SK-N-SH (cell line): ENCODE data around the gene GCN1. TPM values are rescaled to one million over a fixed set of nuclear protein-coding genes. Genes with fewer than 3 reads are reported as not detected.
A peak's percentile ranks its signal among the peaks of the same experiment; 100 is the strongest.
"Not testable (repeated sequence)": the region's sequence is repeated elsewhere in the genome, so short reads cannot be mapped to it uniquely, and the experiment has no call there.

Source experiments
- CTCF ChIA-PET: fragments of 300-600, 350-600 bp; formaldehyde crosslinking; extraction: SDS; loops from one replicate; lab custom pipeline; 2021; lab: Yijun Ruan, JAX
- POLR2A ChIA-PET: fragments of 350-600 bp; sonication (Branson Sonifier 250); formaldehyde crosslinking; extraction: SDS; loops from one replicate; lab custom pipeline; 2020; ENCODE audit warnings: antibody characterized with exemption, inconsistent platforms; lab: Yijun Ruan, JAX
- DNase-seq: peaks from one replicate; pipeline ENCODE4 v3.0.0; 2012
- H2AFZ ChIP-seq: fragments of 200-600 bp; sonication (generic); 2 replicates; pipeline ENCODE4 v1.8.1; 2016; ENCODE audit warnings: antibody characterized with exemption, mild to moderate bottlenecking, low read depth
- H3F3A ChIP-seq: fragments of 200-600 bp; sonication (generic); replicated peaks from 2 replicates; pipeline ENCODE3; 2016; ENCODE audit warnings: antibody characterized with exemption, mild to moderate bottlenecking; ENCODE audit not compliant: insufficient read depth
- H3K27ac ChIP-seq, 2 experiments: fragments of 200-500 bp in 1 of 2; fragments of 200-600 bp in 1 of 2; sonication (Bioruptor generic) in 1 of 2; sonication (generic), shearing (Covaris generic) in 1 of 2; 2 replicates each; pipeline versions ENCODE4 v1.5.1 to v1.6.1; 2014 to 2016; ENCODE audit warnings: low read depth in 2 of 2, inconsistent platforms in 1 of 2, low read length in 1 of 2, mild to moderate bottlenecking in 1 of 2, mixed read lengths in 1 of 2
- H3K27me3 ChIP-seq: fragments of 200-600 bp; sonication (generic), shearing (Covaris generic); 2 replicates; pipeline ENCODE4 v1.6.1; 2016; ENCODE audit warnings: mixed run types; ENCODE audit not compliant: insufficient read depth
- H3K36me3 ChIP-seq, 2 experiments: fragments of 200-500 bp in 1 of 2; fragments of 200-600 bp in 1 of 2; sonication (Bioruptor generic) in 1 of 2; sonication (generic) in 1 of 2; replicated peaks in 1 of 2; 2 replicates each; pipeline versions ENCODE3 to v1.5.1; 2014 to 2016; ENCODE audit warnings: low read length in 1 of 2, mild to moderate bottlenecking in 1 of 2; ENCODE audit not compliant: insufficient read depth in 2 of 2, control insufficient read depth in 1 of 2
- H3K4me1 ChIP-seq, 2 experiments: fragments of 200-500 bp in 1 of 2; fragments of 200-600 bp in 1 of 2; sonication (Bioruptor generic) in 1 of 2; sonication (generic), shearing (Covaris generic) in 1 of 2; 2 replicates each; pipeline versions ENCODE4 v1.5.1 to v1.6.1; 2014 to 2016; ENCODE audit warnings: low read depth in 1 of 2, low read length in 1 of 2, mixed run types in 1 of 2; ENCODE audit not compliant: insufficient read depth in 2 of 2, control insufficient read depth in 1 of 2
- H3K4me2 ChIP-seq: fragments of 200-600 bp; sonication (generic), shearing (Covaris generic); 2 replicates; pipeline ENCODE4 v1.6.1; 2017; ENCODE audit warnings: mixed run types
- H3K4me3 ChIP-seq, 2 experiments: fragments of 200-500 bp in 1 of 2; fragments of 200-600 bp in 1 of 2; sonication (Bioruptor generic) in 1 of 2; sonication (generic), shearing (Covaris generic) in 1 of 2; 2 replicates each; pipeline versions ENCODE4 v1.5.1 to v1.8.1; 2014 to 2016; ENCODE audit warnings: low read depth in 2 of 2, inconsistent platforms in 1 of 2, low read length in 1 of 2, mild to moderate bottlenecking in 1 of 2, mixed read lengths in 1 of 2, moderate library complexity in 1 of 2
- H3K79me2 ChIP-seq: fragments of 200-600 bp; sonication (generic); 2 replicates; pipeline ENCODE4 v1.8.1; 2017; ENCODE audit warnings: mild to moderate bottlenecking; ENCODE audit not compliant: insufficient read depth
- H3K9ac ChIP-seq: fragments of 200-600 bp; sonication (generic); 2 replicates; pipeline ENCODE4 v1.6.1; 2017; ENCODE audit warnings: mixed run types
- H3K9me2 ChIP-seq: fragments of 200-600 bp; sonication (generic); 2 replicates; pipeline ENCODE4 v1.6.1; 2017; ENCODE audit warnings: mixed run types
- H3K9me3 ChIP-seq: fragments of 200-600 bp; sonication (generic); 2 replicates; pipeline ENCODE4 v1.6.1; 2017; ENCODE audit warnings: mixed run types, mild to moderate bottlenecking, moderate library complexity
- H4K20me1 ChIP-seq: fragments of 200-600 bp; sonication (generic); 2 replicates; pipeline ENCODE4 v1.6.1; 2017; ENCODE audit warnings: mild to moderate bottlenecking, mixed run types; ENCODE audit not compliant: insufficient read depth
- ELF1 ChIP-seq: IDR thresholded peaks from 2 replicates; pipeline ENCODE4 v1.4.0; 2012
- EP300 ChIP-seq, 2 experiments: IDR thresholded peaks; 2 replicates each; pipeline versions ENCODE4 v1.4.0 to v1.6.1; 2012; ENCODE audit warnings: borderline replicate concordance in 1 of 2, low read depth in 1 of 2, low read length in 1 of 2
- FOXJ3 ChIP-seq: sonication (generic); formaldehyde crosslinking; IDR thresholded peaks from 2 replicates; pipeline ENCODE4 v1.5.1; 2020; ENCODE audit warnings: mild to moderate bottlenecking, missing genetic modification reagents
- JUND ChIP-seq: IDR thresholded peaks from 2 replicates; pipeline ENCODE4 v1.4.0; 2012
- MXI1 ChIP-seq: IDR thresholded peaks from 2 replicates; pipeline ENCODE4 v1.6.1; 2012; ENCODE audit warnings: mild to moderate bottlenecking, low read depth, low read length, improper control_type of control experiment
- NFIC ChIP-seq: IDR thresholded peaks from 2 replicates; pipeline ENCODE4 v1.4.0; 2012; ENCODE audit warnings: borderline replicate concordance
- NRF1 ChIP-seq: IDR thresholded peaks from 2 replicates; pipeline ENCODE4 v1.6.1; 2012; ENCODE audit warnings: low read depth, mild to moderate bottlenecking, low read length
- POLR2AphosphoS5 ChIP-seq: IDR thresholded peaks from 2 replicates; pipeline ENCODE4 v1.6.1; 2012; ENCODE audit warnings: low read depth, low read length
- RAD21 ChIP-seq: IDR thresholded peaks from 2 replicates; pipeline ENCODE4 v1.6.1; 2012; ENCODE audit warnings: mild to moderate bottlenecking, low read length
- RCOR1 ChIP-seq: fragments of 150-350 bp; IDR thresholded peaks from 2 replicates; pipeline ENCODE4 v1.6.1; 2017; ENCODE audit warnings: antibody characterized with exemption, low read length
- SIN3A ChIP-seq: IDR thresholded peaks from 2 replicates; pipeline ENCODE4 v1.6.1; 2012; ENCODE audit warnings: low read depth, mild to moderate bottlenecking, low read length, moderate library complexity, borderline replicate concordance
- SMC3 ChIP-seq: IDR thresholded peaks from 2 replicates; pipeline ENCODE4 v1.6.1; 2012; ENCODE audit warnings: low read depth, low read length, improper control_type of control experiment
- TAF1 ChIP-seq: IDR thresholded peaks from 2 replicates; pipeline ENCODE4 v1.6.1; 2012; ENCODE audit warnings: low read depth, mild to moderate bottlenecking, low read length, moderate library complexity, borderline replicate concordance
- YY1 ChIP-seq: IDR thresholded peaks from 2 replicates; pipeline ENCODE4 v1.4.0; 2012; ENCODE audit warnings: low read depth, mild to moderate bottlenecking
- WGBS: methylation state at CpG from one replicate; pipeline ENCODE4 v1.1.6; 2017; ENCODE audit warnings: low lambda C conversion rate; 5-methylcytosine and 5-hydroxymethylcytosine counted together
- polyA plus RNA-seq, 3 experiments: library from polyadenylated mRNA; depleted of rRNA; stranded (reverse); fragments of >200 nt; gene quantifications; 2 replicates each; pipeline ENCODE4 v1.2.3, GENCODE V29; 2012
- TF ChIP-seq, protein P1 (sequence below): IDR thresholded peaks from 2 replicates; pipeline ENCODE4 v1.6.1; 2012; ENCODE audit warnings: mild to moderate bottlenecking, low read depth, low read length, moderate library complexity
- TF ChIP-seq, protein P2 (sequence below): fragments of 150-350 bp; IDR thresholded peaks from 2 replicates; pipeline ENCODE4 v1.6.1; 2017; ENCODE audit warnings: antibody characterized with exemption, low read length, low read depth, borderline replicate concordance
- TF ChIP-seq, protein P3 (sequence below): fragments of 200-600 bp; sonication (generic); IDR thresholded peaks from 2 replicates; pipeline ENCODE4 v1.6.1; 2017; ENCODE audit warnings: antibody characterized with exemption, mild to moderate bottlenecking, moderate library complexity

GCN1 gene
- polyA plus RNA-seq, 1 of the 3 experiments (the other 2 are of a cell fraction), result 54.4 TPM

DNA sequence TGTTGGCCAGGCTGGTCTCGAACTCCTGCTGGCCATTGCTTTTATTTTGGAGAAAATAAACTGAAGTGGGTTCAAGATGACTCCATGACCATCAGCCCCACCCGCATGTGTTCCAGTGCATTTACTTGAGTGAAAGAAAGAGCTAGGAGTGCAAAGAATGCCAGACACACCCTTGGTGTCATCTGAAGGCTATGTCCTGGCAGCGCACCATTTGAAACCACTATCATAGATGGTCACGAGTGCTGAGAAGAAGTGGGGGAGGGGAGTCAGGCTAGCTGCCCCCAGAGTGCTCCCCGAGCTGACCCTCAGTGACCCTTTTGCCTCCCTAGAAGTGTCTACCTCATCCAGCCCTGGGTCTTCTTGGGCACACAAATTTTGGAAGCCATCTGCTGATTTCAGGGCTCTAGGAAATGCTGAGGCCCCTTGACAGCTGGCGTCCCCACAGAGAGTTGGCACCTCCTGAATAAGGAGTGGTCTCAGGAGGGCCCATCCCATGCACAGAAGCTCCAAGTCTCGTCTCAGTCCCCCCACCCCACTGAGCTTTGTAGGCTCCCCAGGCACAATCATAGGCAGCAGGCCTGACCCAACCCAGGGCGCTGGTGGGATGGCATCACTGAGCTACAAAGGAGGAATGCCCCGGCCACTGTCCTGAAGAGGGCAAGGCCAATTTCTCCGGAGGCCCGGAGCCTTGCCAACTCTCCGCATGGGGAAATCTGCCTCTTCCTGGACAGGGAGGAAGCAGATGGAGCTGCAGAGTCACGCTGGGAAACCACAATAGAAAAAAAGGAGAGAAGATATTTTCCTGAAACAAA lies 43.1 kb upstream of the GCN1 start:
- DNase-seq, result no peak
- CTCF ChIA-PET, result interaction anchor here (0.9 to 12.5 kb wide), 5 partner anchors 9 to 27 kb away, joined by 3 to 148 read pairs (median 4); partner anchors contain the start of gene PXN
- H3K4me3 ChIP-seq, result no peak overlapping the region
- no peaks in the 10 kb centered on the region for H3K9me2 ChIP-seq
- peak overlapping the region; percentile 34 to 100; a peak in 3 of 4 replicates for H3K27ac ChIP-seq
- TF ChIP-seq, protein P1, sequence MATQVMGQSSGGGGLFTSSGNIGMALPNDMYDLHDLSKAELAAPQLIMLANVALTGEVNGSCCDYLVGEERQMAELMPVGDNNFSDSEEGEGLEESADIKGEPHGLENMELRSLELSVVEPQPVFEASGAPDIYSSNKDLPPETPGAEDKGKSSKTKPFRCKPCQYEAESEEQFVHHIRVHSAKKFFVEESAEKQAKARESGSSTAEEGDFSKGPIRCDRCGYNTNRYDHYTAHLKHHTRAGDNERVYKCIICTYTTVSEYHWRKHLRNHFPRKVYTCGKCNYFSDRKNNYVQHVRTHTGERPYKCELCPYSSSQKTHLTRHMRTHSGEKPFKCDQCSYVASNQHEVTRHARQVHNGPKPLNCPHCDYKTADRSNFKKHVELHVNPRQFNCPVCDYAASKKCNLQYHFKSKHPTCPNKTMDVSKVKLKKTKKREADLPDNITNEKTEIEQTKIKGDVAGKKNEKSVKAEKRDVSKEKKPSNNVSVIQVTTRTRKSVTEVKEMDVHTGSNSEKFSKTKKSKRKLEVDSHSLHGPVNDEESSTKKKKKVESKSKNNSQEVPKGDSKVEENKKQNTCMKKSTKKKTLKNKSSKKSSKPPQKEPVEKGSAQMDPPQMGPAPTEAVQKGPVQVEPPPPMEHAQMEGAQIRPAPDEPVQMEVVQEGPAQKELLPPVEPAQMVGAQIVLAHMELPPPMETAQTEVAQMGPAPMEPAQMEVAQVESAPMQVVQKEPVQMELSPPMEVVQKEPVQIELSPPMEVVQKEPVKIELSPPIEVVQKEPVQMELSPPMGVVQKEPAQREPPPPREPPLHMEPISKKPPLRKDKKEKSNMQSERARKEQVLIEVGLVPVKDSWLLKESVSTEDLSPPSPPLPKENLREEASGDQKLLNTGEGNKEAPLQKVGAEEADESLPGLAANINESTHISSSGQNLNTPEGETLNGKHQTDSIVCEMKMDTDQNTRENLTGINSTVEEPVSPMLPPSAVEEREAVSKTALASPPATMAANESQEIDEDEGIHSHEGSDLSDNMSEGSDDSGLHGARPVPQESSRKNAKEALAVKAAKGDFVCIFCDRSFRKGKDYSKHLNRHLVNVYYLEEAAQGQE, result no peak
- TF ChIP-seq, protein P2, sequence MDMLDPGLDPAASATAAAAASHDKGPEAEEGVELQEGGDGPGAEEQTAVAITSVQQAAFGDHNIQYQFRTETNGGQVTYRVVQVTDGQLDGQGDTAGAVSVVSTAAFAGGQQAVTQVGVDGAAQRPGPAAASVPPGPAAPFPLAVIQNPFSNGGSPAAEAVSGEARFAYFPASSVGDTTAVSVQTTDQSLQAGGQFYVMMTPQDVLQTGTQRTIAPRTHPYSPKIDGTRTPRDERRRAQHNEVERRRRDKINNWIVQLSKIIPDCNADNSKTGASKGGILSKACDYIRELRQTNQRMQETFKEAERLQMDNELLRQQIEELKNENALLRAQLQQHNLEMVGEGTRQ, result no peak
- TF ChIP-seq EP300 (IDR thresholded peaks at IDR 0.05; ENCODE audit: borderline replicate concordance in 1 of 2, low read depth in 1 of 2, low read length in 1 of 2) (no peak), RCOR1 (no peak), TAF1 (no peak), NFIC (no peak), ELF1 (no peak), POLR2AphosphoS5 (no peak), SMC3 (no peak), SIN3A (no peak), YY1 (no peak), MXI1 (no peak), JUND (no peak), FOXJ3 (no peak), RAD21 (no peak), NRF1 (no peak)
- TF ChIP-seq, protein P3, sequence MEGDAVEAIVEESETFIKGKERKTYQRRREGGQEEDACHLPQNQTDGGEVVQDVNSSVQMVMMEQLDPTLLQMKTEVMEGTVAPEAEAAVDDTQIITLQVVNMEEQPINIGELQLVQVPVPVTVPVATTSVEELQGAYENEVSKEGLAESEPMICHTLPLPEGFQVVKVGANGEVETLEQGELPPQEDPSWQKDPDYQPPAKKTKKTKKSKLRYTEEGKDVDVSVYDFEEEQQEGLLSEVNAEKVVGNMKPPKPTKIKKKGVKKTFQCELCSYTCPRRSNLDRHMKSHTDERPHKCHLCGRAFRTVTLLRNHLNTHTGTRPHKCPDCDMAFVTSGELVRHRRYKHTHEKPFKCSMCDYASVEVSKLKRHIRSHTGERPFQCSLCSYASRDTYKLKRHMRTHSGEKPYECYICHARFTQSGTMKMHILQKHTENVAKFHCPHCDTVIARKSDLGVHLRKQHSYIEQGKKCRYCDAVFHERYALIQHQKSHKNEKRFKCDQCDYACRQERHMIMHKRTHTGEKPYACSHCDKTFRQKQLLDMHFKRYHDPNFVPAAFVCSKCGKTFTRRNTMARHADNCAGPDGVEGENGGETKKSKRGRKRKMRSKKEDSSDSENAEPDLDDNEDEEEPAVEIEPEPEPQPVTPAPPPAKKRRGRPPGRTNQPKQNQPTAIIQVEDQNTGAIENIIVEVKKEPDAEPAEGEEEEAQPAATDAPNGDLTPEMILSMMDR, result no peak
- TF ChIP-seq, all 33 proteins: peak for 0
- Histone ChIP-seq H3K4me2 (peak overlapping the region; percentile 42; the same call in 1 of the 2 replicates), H3F3A (peaks cover 53% of the 10 kb centered on the region), H3K36me3 (peaks cover 0 to 7% of the 10 kb centered on the region in 2 experiments), H3K9ac (no peak overlapping the region), H3K79me2 (peaks cover 98% of the 10 kb centered on the region), H3K27me3 (no peaks in the 10 kb centered on the region), H2AFZ (no peak overlapping the region), H4K20me1 (peaks cover 34% of the 10 kb centered on the region), H3K4me1 (peaks cover 36 to 60% of the 10 kb centered on the region in 2 experiments; a peak in 3 of 4 replicates), H3K9me3 (no peaks in the 10 kb centered on the region)
- WGBS, result 67% methylated on average over 9 of the region's 13 CpGs
- POLR2A ChIA-PET, result interaction anchor here (1.7 kb wide), 1 partner anchor 54 kb away, joined by 4 read pairs; the partner anchor contains the start of gene RNU4-2

DNA sequence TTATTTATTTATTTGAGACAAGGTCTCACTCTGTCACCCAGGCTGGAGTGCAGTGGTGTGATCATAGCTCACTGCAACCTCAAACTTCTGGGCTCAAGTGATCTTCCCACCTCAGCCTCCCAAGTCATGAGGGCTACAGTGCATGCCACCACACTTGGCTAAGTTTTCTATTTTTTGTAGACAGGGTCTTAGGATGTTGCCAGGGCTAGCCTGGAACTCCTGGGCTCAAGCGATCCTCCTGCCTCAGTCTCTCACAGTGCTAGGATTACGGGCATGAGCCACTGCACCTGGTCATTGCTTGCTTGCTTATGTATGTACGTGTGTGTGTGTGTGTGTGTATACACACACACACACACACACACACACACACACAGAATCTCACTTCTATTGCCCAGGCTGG lies 42.3 kb upstream of the GCN1 start:
- ChIA-PET CTCF (interaction anchor here (0.8 to 12.5 kb wide), 3 partner anchors 8 to 27 kb away, joined by 4 to 148 read pairs (median 122); partner anchors contain the start of gene PXN), POLR2A (interaction anchor here (2.1 kb wide), 1 partner anchor 36 kb away, joined by 11 read pairs; the partner anchor contains the start of gene RPLP0)
- not testable (repeated sequence) for H3K9me2 ChIP-seq, DNase-seq, H3K9me3 ChIP-seq, H3K9ac ChIP-seq, H3K36me3 ChIP-seq, H3K4me3 ChIP-seq, H2AFZ ChIP-seq, H3K27me3 ChIP-seq
- Histone ChIP-seq H3K4me2 (0 out of 2 replicates have a peak overlapping the region, but pooled peaks have one; percentile 42), H4K20me1 (peaks cover 27% of the 10 kb centered on the region), H3K27ac (peak overlapping the region in 1 of 2 experiments; percentile 100; a peak in 2 of 4 replicates), H3K79me2 (peaks cover 98% of the 10 kb centered on the region), H3F3A (peaks cover 58% of the 10 kb centered on the region), H3K4me1 (peaks cover 36 to 68% of the 10 kb centered on the region in 2 experiments; a peak in 3 of 4 replicates)
- 90% methylated on average over 2 of the region's 3 CpGs for WGBS
